HG03575 (cell line): ENCODE results near the gene LTC4S.
"Not testable (repeated sequence)": the region's sequence is repeated elsewhere in the genome, so short reads cannot be mapped to it uniquely, and the experiment has no call there.

ENCODE experiments used
- ATAC-seq: cut with Tn5 transposase; IDR thresholded peaks from one replicate; pipeline ENCODE4 v1.9.1; 2021; ENCODE audit not compliant: unreplicated experiment, insufficient number of reproducible peaks, low FRiP score; ENCODE audit errors: extremely low read depth

The LTC4S gene

GRCh38 chr5:179768326-179769085, 25.3 kb upstream of the LTC4S start:
- ATAC-seq = no peak

GRCh38 chr5:179769271-179769670, 24.5 kb upstream of the LTC4S start:
- ATAC-seq = no peak

GRCh38 chr5:179769796-179770195, 24.0 kb upstream of the LTC4S start:
- no peak for ATAC-seq

GRCh38 chr5:179771311-179771895, 22.4 kb upstream of the LTC4S start:
- ATAC-seq = no peak

GRCh38 chr5:179772351-179772750, 21.4 kb upstream of the LTC4S start:
- ATAC-seq = no peak

GRCh38 chr5:179773686-179774040, 20.1 kb upstream of the LTC4S start:
- no peak for ATAC-seq

GRCh38 chr5:179774442-179774841, 19.3 kb upstream of the LTC4S start:
- ATAC-seq = no peak

- no peak for ATAC-seq
Measured at GRCh38 chr5:179776411-179776938, 17.3 kb upstream of the LTC4S start.

GRCh38 chr5:179777456-179777855, 16.3 kb upstream of the LTC4S start:
- ATAC-seq = no peak

GRCh38 chr5:179777909-179778308, 15.9 kb upstream of the LTC4S start:
- ATAC-seq = no peak

GRCh38 chr5:179778591-179778990, 15.2 kb upstream of the LTC4S start:
- ATAC-seq = no peak

GRCh38 chr5:179779826-179780225, 14.0 kb upstream of the LTC4S start:
- no peak for ATAC-seq

- no peak for ATAC-seq
Measured at GRCh38 chr5:179780362-179780761, 13.4 kb upstream of the LTC4S start.

- ATAC-seq = no peak
Measured at GRCh38 chr5:179781846-179782245, 11.9 kb upstream of the LTC4S start.

- ATAC-seq = no peak
Measured at GRCh38 chr5:179783128-179783527, 10.7 kb upstream of the LTC4S start.

GRCh38 chr5:179786861-179787260, 6.9 kb upstream of the LTC4S start:
- ATAC-seq = no peak

GRCh38 chr5:179788193-179788854, 5.5 kb upstream of the LTC4S start:
- ATAC-seq = no peak

- not testable (repeated sequence) for ATAC-seq
Measured at GRCh38 chr5:179789278-179789677, 4.5 kb upstream of the LTC4S start.

GRCh38 chr5:179791881-179792611, 1.7 kb upstream of the LTC4S start:
- ATAC-seq = no peak
